NT2/D1 (cell line): ENCODE results near the gene IPP.

Experiments used
- SUZ12 ChIP-seq: IDR thresholded peaks from 2 replicates; pipeline ENCODE4 v1.6.1; 2011; ENCODE audit not compliant: insufficient read length, insufficient read depth; ENCODE audit errors: extremely low read depth
- YY1 ChIP-seq: IDR thresholded peaks from 2 replicates; pipeline ENCODE4 v1.6.1; 2011; ENCODE audit not compliant: insufficient read length, insufficient read depth
- ZNF274 ChIP-seq: IDR thresholded peaks from 2 replicates; pipeline ENCODE4 v1.6.1; 2011; ENCODE audit warnings: mild to moderate bottlenecking, low read depth, low read length

DNA sequence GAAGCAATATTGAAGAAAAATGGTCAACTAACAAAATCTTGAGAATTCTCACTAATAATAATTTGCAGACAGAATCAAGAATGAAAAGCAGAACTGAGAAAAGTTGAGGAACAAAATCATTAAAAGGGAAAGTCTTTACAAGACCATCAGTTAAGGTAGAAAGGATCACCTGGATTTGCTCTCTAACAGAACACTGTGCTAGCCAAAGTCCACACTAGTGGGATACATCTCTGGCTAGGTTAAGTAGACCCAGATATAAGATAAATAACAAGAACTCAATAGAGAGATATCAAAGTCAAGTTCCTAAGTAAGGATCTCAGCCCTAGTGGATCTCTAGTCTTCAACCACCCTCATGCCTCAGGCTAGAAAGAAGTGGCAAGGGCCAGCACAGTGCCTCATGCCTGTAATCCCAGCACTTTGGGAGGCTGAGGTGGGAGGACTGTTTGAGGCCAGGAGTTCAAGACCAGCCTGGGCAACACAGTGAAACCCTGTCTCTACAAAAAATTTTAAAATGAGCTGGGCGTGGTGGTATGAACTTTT is 19.6 kb downstream of the IPP start:
- TF ChIP-seq ZNF274 = no peak
- no peak for TF ChIP-seq SUZ12
- no peak for TF ChIP-seq YY1
